Skeletal muscle tissue (tissue), 5 donors: Measurements from ENCODE around the gene LAIR2. TPM values are rescaled to one million over a fixed set of nuclear protein-coding genes. Genes with fewer than 3 reads are reported as not detected.

Experiments
- H3K27ac ChIP-seq: one replicate; pipeline ENCODE4 v1.7.0; 2013; ENCODE audit warnings: mild to moderate bottlenecking, low read depth, low read length, inconsistent platforms
- H3K27me3 ChIP-seq, 3 donors: one replicate each; pipeline ENCODE4 v1.7.0; 2013; ENCODE audit warnings: low read length in 3 of 3; ENCODE audit not compliant: control insufficient read depth in 3 of 3, insufficient read depth in 3 of 3
- H3K36me3 ChIP-seq, 3 donors: one replicate each; pipeline ENCODE4 v1.7.0; 2013; ENCODE audit warnings: low read length in 3 of 3; ENCODE audit not compliant: control insufficient read depth in 3 of 3, insufficient read depth in 3 of 3
- H3K4me1 ChIP-seq, 3 donors: one replicate each; pipeline ENCODE4 v1.7.0; 2013; ENCODE audit warnings: low read length in 3 of 3, mild to moderate bottlenecking in 3 of 3; ENCODE audit not compliant: control insufficient read depth in 3 of 3, insufficient read depth in 3 of 3
- H3K4me3 ChIP-seq, 3 donors: one replicate each; pipeline ENCODE4 v1.7.0; 2013; ENCODE audit warnings: low read length in 3 of 3
- H3K9ac ChIP-seq, 3 donors: one replicate each; pipeline ENCODE4 v1.7.0; 2013; ENCODE audit warnings: low read length in 3 of 3, mild to moderate bottlenecking in 3 of 3, moderate library complexity in 2 of 3, low read depth in 1 of 3
- H3K9me3 ChIP-seq, 3 donors: one replicate each; pipeline ENCODE4 v1.7.0; 2013; ENCODE audit warnings: low read length in 3 of 3; ENCODE audit not compliant: control insufficient read depth in 3 of 3
- small RNA-seq: library from RNA; depleted of rRNA; stranded (forward); fragments of <200 nt; gene quantifications from one replicate; pipeline ENCODE3, GENCODE V24; 2014
- total RNA-seq: library from RNA; depleted of rRNA; stranded (reverse); fragments of >200 nt; gene quantifications from one replicate; pipeline ENCODE4 v1.2.3, GENCODE V29; 2014
- donor health status: Osteomylitis.

LAIR2 gene
- total RNA-seq, 1 donor from 2014 or later = not detected

- Histone ChIP-seq H3K4me3 (no peak overlapping the region), H3K9me3 (peaks cover 0 to 4% (median 0%) of the 10 kb centered on the region in 3 donors)
Measured at GRCh38 chr19:54551950-54552912, 49.6 kb downstream of the LAIR2 start.

GRCh38 chr19:54552913-54553310 is 50.3 kb downstream of the LAIR2 start:
- Histone ChIP-seq H3K9ac (no peak overlapping the region), H3K27me3 (peaks cover 0 to 5% (median 0%) of the 10 kb centered on the region in 3 donors), H3K27ac (no peak overlapping the region), H3K4me3 (no peak overlapping the region), H3K9me3 (peaks cover 0 to 4% (median 0%) of the 10 kb centered on the region in 3 donors), H3K4me1 (no peaks in the 10 kb centered on the region), H3K36me3 (no peaks in the 10 kb centered on the region)

More at GRCh38 chr19:54551950-54552912, 49.6 kb downstream of the LAIR2 start:
- no peak overlapping the region for H3K9ac ChIP-seq
- no peak overlapping the region for H3K27ac ChIP-seq
- no peaks in the 10 kb centered on the region for H3K4me1 ChIP-seq
- peaks cover 0 to 5% (median 0%) of the 10 kb centered on the region in 3 donors for H3K27me3 ChIP-seq
- no peaks in the 10 kb centered on the region for H3K36me3 ChIP-seq

- Histone ChIP-seq H3K36me3 (no peaks in the 10 kb centered on the region), H3K9ac (no peak overlapping the region), H3K9me3 (peaks cover 0 to 4% (median 0%) of the 10 kb centered on the region in 3 donors), H3K4me1 (no peaks in the 10 kb centered on the region), H3K27me3 (peaks cover 0 to 3% (median 0%) of the 10 kb centered on the region in 3 donors), H3K4me3 (no peak overlapping the region), H3K27ac (no peak overlapping the region)
Measured at GRCh38 chr19:54554006-54554405, 51.4 kb downstream of the LAIR2 start.

- H3K36me3 ChIP-seq = no peaks in the 10 kb centered on the region
- H3K4me1 ChIP-seq = no peaks in the 10 kb centered on the region
- no peak overlapping the region for H3K4me3 ChIP-seq
- H3K9ac ChIP-seq = no peak overlapping the region
- no peak overlapping the region for H3K27ac ChIP-seq
- peaks cover 0 to 4% (median 0%) of the 10 kb centered on the region in 3 donors for H3K9me3 ChIP-seq
- H3K27me3 ChIP-seq = no peaks in the 10 kb centered on the region
Measured at GRCh38 chr19:54554896-54555295, 52.3 kb downstream of the LAIR2 start.

- H3K4me1 ChIP-seq = no peaks in the 10 kb centered on the region
- H3K9me3 ChIP-seq = peaks cover 0 to 4% (median 0%) of the 10 kb centered on the region in 3 donors
- H3K9ac ChIP-seq = no peak overlapping the region
- no peaks in the 10 kb centered on the region for H3K36me3 ChIP-seq
- no peak overlapping the region for H3K27ac ChIP-seq
- no peaks in the 10 kb centered on the region for H3K27me3 ChIP-seq
- no peak overlapping the region for H3K4me3 ChIP-seq
Measured at GRCh38 chr19:54556194-54556593, 53.6 kb downstream of the LAIR2 start.

GRCh38 chr19:54558339-54558738 is 55.7 kb downstream of the LAIR2 start:
- Histone ChIP-seq H3K4me3 (no peak overlapping the region), H3K27ac (no peak overlapping the region), H3K4me1 (no peaks in the 10 kb centered on the region), H3K27me3 (no peaks in the 10 kb centered on the region), H3K9me3 (no peaks in the 10 kb centered on the region), H3K36me3 (no peaks in the 10 kb centered on the region), H3K9ac (no peak overlapping the region)

Small RNA genes lying within 50 kb of the gene (small RNA-seq; reads per million reads assigned to genes)
- not detected for gene AC245036.2

Other genes starting within 250 kb of the LAIR2 start
- 2.6 TPM for gene LILRB5, start 245.6 kb upstream of the LAIR2 start, total RNA-seq
- 0.52 TPM for gene LILRB2, start 221.7 kb upstream of the LAIR2 start, total RNA-seq
- gene LILRA5, start 189.7 kb upstream of the LAIR2 start, total RNA-seq = 2.6 TPM
- gene LILRA4, start 163.7 kb upstream of the LAIR2 start, total RNA-seq = under 0.01 TPM
- 8.4 TPM for gene LAIR1, start 137.9 kb upstream of the LAIR2 start, total RNA-seq
- gene TTYH1, start 87.4 kb upstream of the LAIR2 start, total RNA-seq = 1.0 TPM
- gene LENG8, start 53.6 kb upstream of the LAIR2 start, total RNA-seq = 15.1 TPM
- 4.2 TPM for gene LENG9, start 39.1 kb upstream of the LAIR2 start, total RNA-seq
- 31.8 TPM for gene CDC42EP5, start 29.5 kb upstream of the LAIR2 start, total RNA-seq
- gene LILRA2, start 71.0 kb downstream of the LAIR2 start, total RNA-seq = 1.0 TPM
- gene LILRA1, start 90.8 kb downstream of the LAIR2 start, total RNA-seq = not detected
- 1.0 TPM for gene LILRB1, start 127.7 kb downstream of the LAIR2 start, total RNA-seq
- 0.52 TPM for gene LILRB4, start 160.2 kb downstream of the LAIR2 start, total RNA-seq
- not detected for gene KIR3DL3, start 221.6 kb downstream of the LAIR2 start, total RNA-seq
- gene KIR2DL3, start 235.7 kb downstream of the LAIR2 start, total RNA-seq = not detected